Fibroblast of the conjunctiva (primary cell): Measurements from ENCODE around the gene FAM118B.
"Not testable (repeated sequence)": the region's sequence is repeated elsewhere in the genome, so short reads cannot be mapped to it uniquely, and the experiment has no call there.

Experiments
- DNase-seq: peaks from one replicate; pipeline ENCODE4 v3.0.0-alpha.2; 2010; ENCODE audit warnings: low read depth

Gene FAM118B

GRCh38 chr11:126219547-126219946 lies 8.0 kb downstream of the FAM118B start:
- DNase-seq, result no peak

- DNase-seq, result no peak
Observed at GRCh38 chr11:126224647-126225294, 13.2 kb downstream of the FAM118B start.

GRCh38 chr11:126225295-126225665 lies 13.7 kb downstream of the FAM118B start:
- no peak for DNase-seq

GRCh38 chr11:126226334-126227084 lies 14.9 kb downstream of the FAM118B start:
- DNase-seq, result no peak

GRCh38 chr11:126229858-126230540 lies 18.4 kb downstream of the FAM118B start:
- DNase-seq, result peak; percentile 22

- DNase-seq, result peak; percentile 16
Observed at GRCh38 chr11:126231725-126232459, 20.3 kb downstream of the FAM118B start.

GRCh38 chr11:126232683-126233082 lies 21.1 kb downstream of the FAM118B start:
- DNase-seq, result no peak

- no peak for DNase-seq
Observed at GRCh38 chr11:126233391-126233790, 21.8 kb downstream of the FAM118B start.

- no peak for DNase-seq
Observed at GRCh38 chr11:126246636-126247035, 35.1 kb downstream of the FAM118B start.

GRCh38 chr11:126253265-126253664 lies 41.7 kb downstream of the FAM118B start:
- no peak for DNase-seq

- no peak for DNase-seq
Observed at GRCh38 chr11:126254819-126255218, 43.2 kb downstream of the FAM118B start.

- DNase-seq, result not testable (repeated sequence)
Observed at GRCh38 chr11:126255507-126255906, 43.9 kb downstream of the FAM118B start.

GRCh38 chr11:126256216-126256615 lies 44.6 kb downstream of the FAM118B start:
- DNase-seq, result no peak

- DNase-seq, result no peak
Observed at GRCh38 chr11:126257144-126257543, 45.6 kb downstream of the FAM118B start.

- DNase-seq, result no peak
Observed at GRCh38 chr11:126257764-126258163, 46.2 kb downstream of the FAM118B start.

- DNase-seq, result no peak
Observed at GRCh38 chr11:126262216-126262615, 50.6 kb downstream of the FAM118B start.

- DNase-seq, result no peak
Observed at GRCh38 chr11:126263489-126263888, 51.9 kb downstream of the FAM118B start.

- no peak for DNase-seq
Observed at GRCh38 chr11:126265811-126266210, 54.2 kb downstream of the FAM118B start.

- no peak for DNase-seq
Observed at GRCh38 chr11:126267650-126268049, 56.1 kb downstream of the FAM118B start.

GRCh38 chr11:126268361-126268707 lies 56.8 kb downstream of the FAM118B start:
- no peak for DNase-seq

GRCh38 chr11:126268708-126269579 lies 57.4 kb downstream of the FAM118B start, which contains the start of the genes FOXRED1 and SRPRA:
Gene FOXRED1, plus strand, starts transcription at chr11:126269154. Its CDS starts 53 bp downstream, at chr11:126269207.
Gene SRPRA, minus strand, starts transcription at chr11:126268895. Its CDS starts 91 bp downstream, at chr11:126268804.
- peak; percentile 98 for DNase-seq
